ENCODE data around the gene EPS15.
"Not testable (repeated sequence)": the region's sequence is repeated elsewhere in the genome, so short reads cannot be mapped to it uniquely, and the experiment has no call there.

The EPS15 gene

GRCh38 chr1:51542158-51542953, 23.3 kb upstream of the EPS15 start:
- no peak for DNase-seq

- peak; percentile 12 for DNase-seq
Measured at GRCh38 chr1:51541313-51542050, 22.4 kb upstream of the EPS15 start.

GRCh38 chr1:51537568-51537967, 18.5 kb upstream of the EPS15 start:
- no peak for DNase-seq

GRCh38 chr1:51535006-51535592, 16.0 kb upstream of the EPS15 start:
- peak; percentile 86 for DNase-seq

- no peak for DNase-seq
Measured at GRCh38 chr1:51534447-51534846, 15.4 kb upstream of the EPS15 start.

GRCh38 chr1:51532853-51533252, 13.8 kb upstream of the EPS15 start:
- DNase-seq: no peak

- not testable (repeated sequence) for DNase-seq
Measured at GRCh38 chr1:51530447-51530846, 11.4 kb upstream of the EPS15 start.

GRCh38 chr1:51527144-51527543, 8.1 kb upstream of the EPS15 start:
- no peak for DNase-seq

- peak; percentile 10 for DNase-seq
Measured at GRCh38 chr1:51526248-51526647, 7.2 kb upstream of the EPS15 start.

- no peak for DNase-seq
Measured at GRCh38 chr1:51525295-51525694, 6.2 kb upstream of the EPS15 start.

GRCh38 chr1:51524817-51525216, 5.8 kb upstream of the EPS15 start:
- no peak for DNase-seq

- DNase-seq: no peak
Measured at GRCh38 chr1:51523931-51524330, 4.9 kb upstream of the EPS15 start.

GRCh38 chr1:51520700-51521248, 1.7 kb upstream of the EPS15 start:
- peak; percentile 91 for DNase-seq

GRCh38 chr1:51519865-51520699, 1.0 kb upstream of the EPS15 start:
- peak; percentile 96 for DNase-seq

GRCh38 chr1:51518586-51519047, 449 bp downstream of the EPS15 start:
- DNase-seq: peak; percentile 59

GRCh38 chr1:51518033-51518585, 957 bp downstream of the EPS15 start:
- peak; percentile 91 for DNase-seq

GRCh38 chr1:51517361-51518032, 1.6 kb downstream of the EPS15 start:
- DNase-seq: peak; percentile 73

- DNase-seq: peak; percentile 50
Measured at GRCh38 chr1:51516649-51517158, 2.4 kb downstream of the EPS15 start.

- peak; percentile 60 for DNase-seq
Measured at GRCh38 chr1:51515982-51516648, 3.0 kb downstream of the EPS15 start.

GRCh38 chr1:51515312-51515960, 3.6 kb downstream of the EPS15 start:
- DNase-seq: peak; percentile 67

Data from OCI-M1 (cell line).